IPS-NIHi7 (cell line): Measurements from ENCODE around the gene PRR14L.
"Not testable (repeated sequence)": the region's sequence is repeated elsewhere in the genome, so short reads cannot be mapped to it uniquely, and the experiment has no call there.

Experiments
- DNase-seq: peaks from one replicate; pipeline ENCODE4 v3.0.0; 2012; ENCODE audit warnings: mixed read lengths; ENCODE audit errors: extremely low spot score

PRR14L gene

GRCh38 chr22:31749636-31750364, at the start of gene PRR14L:
PRR14L (minus strand) TSS chr22:31750132; CDS start chr22:31738860, 11,272 bp downstream.
- DNase-seq, result peak; percentile 94

- not testable (repeated sequence) for DNase-seq
These were observed 49.4 kb upstream of the PRR14L start for GRCh38 chr22:31799358-31799757.

- DNase-seq, result no peak
These were observed 40.3 kb upstream of the PRR14L start for GRCh38 chr22:31790240-31790639.

GRCh38 chr22:31789803-31790202, 39.9 kb upstream of the PRR14L start:
- DNase-seq, result no peak

GRCh38 chr22:31776231-31776630, 26.3 kb upstream of the PRR14L start:
- DNase-seq, result no peak

GRCh38 chr22:31773416-31773815, 23.5 kb upstream of the PRR14L start:
- DNase-seq, result no peak

GRCh38 chr22:31768422-31769059, 18.6 kb upstream of the PRR14L start:
- no peak for DNase-seq

GRCh38 chr22:31764785-31765184, 14.9 kb upstream of the PRR14L start:
- DNase-seq, result no peak

- DNase-seq, result not testable (repeated sequence)
These were observed 8.9 kb upstream of the PRR14L start for GRCh38 chr22:31758860-31759259.

GRCh38 chr22:31757265-31757664, 7.3 kb upstream of the PRR14L start:
- no peak for DNase-seq

GRCh38 chr22:31754813-31755212, 4.9 kb upstream of the PRR14L start:
- no peak for DNase-seq

- DNase-seq, result peak; percentile 99
These were observed 3.9 kb upstream of the PRR14L start, which contains the start of gene DEPDC5 for GRCh38 chr22:31753634-31754501. DEPDC5 (plus strand) TSS chr22:31754019; CDS start chr22:31754922, 903 bp downstream.

- peak; percentile 77 for DNase-seq
These were observed 3.2 kb upstream of the PRR14L start for GRCh38 chr22:31753005-31753633.

GRCh38 chr22:31752096-31752847, 2.3 kb upstream of the PRR14L start:
- DNase-seq, result no peak

GRCh38 chr22:31750365-31751284, 693 bp upstream of the PRR14L start:
- DNase-seq, result no peak

GRCh38 chr22:31748490-31748889, 1.4 kb downstream of the PRR14L start:
- no peak for DNase-seq

GRCh38 chr22:31747441-31747840, 2.5 kb downstream of the PRR14L start:
- DNase-seq, result no peak

GRCh38 chr22:31743871-31744270, 6.1 kb downstream of the PRR14L start:
- no peak for DNase-seq

- no peak for DNase-seq
These were observed 7.2 kb downstream of the PRR14L start for GRCh38 chr22:31742682-31743081.

- no peak for DNase-seq
These were observed 7.8 kb downstream of the PRR14L start for GRCh38 chr22:31742115-31742514.
